ENCODE measurements around the gene REEP6.

Gene REEP6

GRCh38 chr19:1457031-1457739, 33.8 kb upstream of the REEP6 start:
- DNase-seq: no peak

GRCh38 chr19:1457892-1458291, 33.1 kb upstream of the REEP6 start:
- no peak for DNase-seq

GRCh38 chr19:1459479-1459878, 31.5 kb upstream of the REEP6 start:
- no peak for DNase-seq

- no peak for DNase-seq
Observed at GRCh38 chr19:1460033-1460995, 30.7 kb upstream of the REEP6 start.

- no peak for DNase-seq
Observed at GRCh38 chr19:1461862-1462261, 29.1 kb upstream of the REEP6 start.

- no peak for DNase-seq
Observed at GRCh38 chr19:1465191-1466016, 25.6 kb upstream of the REEP6 start.

GRCh38 chr19:1466018-1466460, 24.9 kb upstream of the REEP6 start:
- DNase-seq: no peak

- DNase-seq: no peak
Observed at GRCh38 chr19:1466461-1467214, 24.3 kb upstream of the REEP6 start.

- DNase-seq: no peak
Observed at GRCh38 chr19:1467215-1467489, 23.8 kb upstream of the REEP6 start.

GRCh38 chr19:1467490-1468273, 23.3 kb upstream of the REEP6 start:
- DNase-seq: no peak

- DNase-seq: no peak
Observed at GRCh38 chr19:1468274-1468820, 22.6 kb upstream of the REEP6 start.

- no peak for DNase-seq
Observed at GRCh38 chr19:1468821-1469254, 22.1 kb upstream of the REEP6 start.

GRCh38 chr19:1469255-1470054, 21.5 kb upstream of the REEP6 start:
- DNase-seq: no peak

GRCh38 chr19:1470055-1470304, 21.0 kb upstream of the REEP6 start:
- no peak for DNase-seq

GRCh38 chr19:1470305-1471009, 20.5 kb upstream of the REEP6 start:
- DNase-seq: no peak

- DNase-seq: no peak
Observed at GRCh38 chr19:1471010-1471514, 19.9 kb upstream of the REEP6 start.

GRCh38 chr19:1471515-1472160, 19.3 kb upstream of the REEP6 start:
- no peak for DNase-seq

- DNase-seq: no peak
Observed at GRCh38 chr19:1472231-1473084, 18.5 kb upstream of the REEP6 start.

Data from NCI-H187 (cell line).